DND-41 (cell line): ENCODE measurements around the gene BRF1.

Source experiments
- ATAC-seq: fragments of 200-7000 bp; cut with Tn5 transposase; 3 replicates; pipeline ENCODE4 v1.9.1; 2021; ENCODE audit warnings: low read depth; ENCODE audit not compliant: insufficient read depth
- DNase-seq: peaks from one replicate; pipeline ENCODE4 v3.0.0-alpha.2; 2020
- H2AFZ ChIP-seq: 2 replicates; pipeline ENCODE4 v1.6.0; 2012; ENCODE audit warnings: low read depth, low read length
- H3K27ac ChIP-seq: 2 replicates; pipeline ENCODE4 v1.5.1; 2012; ENCODE audit warnings: low read length, inconsistent platforms
- H3K27me3 ChIP-seq: fragments of 200-600 bp; sonication (generic); 2 replicates; pipeline ENCODE4 v1.6.0; 2012; ENCODE audit warnings: low read length, mild to moderate bottlenecking, inconsistent platforms; ENCODE audit not compliant: insufficient read depth, poor library complexity
- H3K36me3 ChIP-seq: 2 replicates; pipeline ENCODE4 v1.5.1; 2012; ENCODE audit warnings: low read length, inconsistent platforms; ENCODE audit not compliant: insufficient read depth
- H3K4me1 ChIP-seq: 2 replicates; pipeline ENCODE4 v1.5.1; 2012; ENCODE audit warnings: mild to moderate bottlenecking, low read length; ENCODE audit not compliant: insufficient read depth
- H3K4me2 ChIP-seq: 2 replicates; pipeline ENCODE4 v1.6.0; 2012; ENCODE audit warnings: mild to moderate bottlenecking, moderate library complexity, low read length, inconsistent platforms; ENCODE audit not compliant: insufficient read depth
- H3K4me3 ChIP-seq, 2 experiments: fragments of 200-600 bp in 1 of 2; shearing (Covaris generic) in 1 of 2; 2 replicates each; pipeline ENCODE4 v1.5.1; 2012 to 2016; ENCODE audit warnings: inconsistent platforms in 2 of 2, low read length in 2 of 2, mild to moderate bottlenecking in 2 of 2, low read depth in 1 of 2, moderate library complexity in 1 of 2
- H3K79me2 ChIP-seq: 2 replicates; pipeline ENCODE4 v1.6.0; 2012; ENCODE audit warnings: low read length, inconsistent platforms; ENCODE audit not compliant: insufficient read depth
- H3K9ac ChIP-seq: 2 replicates; pipeline ENCODE4 v1.6.0; 2012; ENCODE audit warnings: low read depth, mild to moderate bottlenecking, inconsistent platforms, low read length, moderate library complexity
- H3K9me3 ChIP-seq: 2 replicates; pipeline ENCODE4 v1.5.1; 2012; ENCODE audit warnings: low read length, moderate library complexity, mild to moderate bottlenecking, inconsistent platforms; ENCODE audit not compliant: insufficient read depth, severe bottlenecking
- H4K20me1 ChIP-seq: 2 replicates; pipeline ENCODE4 v1.6.0; 2012; ENCODE audit warnings: low read length; ENCODE audit not compliant: insufficient read depth
- EZH2 ChIP-seq: IDR thresholded peaks from 3 replicates; pipeline ENCODE4 v1.6.1; 2012; ENCODE audit warnings: borderline replicate concordance, low read depth, mild to moderate bottlenecking, moderate library complexity, low read length, inconsistent platforms; ENCODE audit not compliant: severe bottlenecking
- TF ChIP-seq, protein P1 (sequence below): IDR thresholded peaks from 2 replicates; pipeline ENCODE4 v1.5.1; 2012; ENCODE audit warnings: borderline replicate concordance, low read length, moderate library complexity, mild to moderate bottlenecking; ENCODE audit not compliant: poor library complexity, severe bottlenecking; ENCODE audit errors: extremely low read depth

BRF1 gene

DNA sequence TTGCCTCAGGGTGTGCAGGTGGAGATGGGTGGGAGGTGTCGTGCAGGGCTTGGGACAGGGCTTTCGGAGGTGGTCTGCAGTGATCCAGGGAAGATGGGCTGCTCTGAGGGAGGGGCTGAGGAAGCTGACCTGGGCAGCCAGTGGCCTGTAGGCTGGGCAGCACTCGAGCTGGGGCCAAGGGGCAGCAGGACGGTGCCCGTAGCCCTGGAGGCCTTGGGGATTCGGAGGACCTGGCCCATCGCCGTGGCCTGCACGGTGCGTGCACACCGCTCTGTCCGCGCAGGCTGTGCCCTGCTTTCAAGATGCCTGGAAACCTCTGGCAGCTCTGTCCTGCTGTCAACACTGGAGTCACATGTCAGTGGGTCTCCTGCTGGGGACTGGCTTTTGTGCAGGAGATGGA lies 22.9 kb upstream of the BRF1 start:
- TF ChIP-seq, protein P1, sequence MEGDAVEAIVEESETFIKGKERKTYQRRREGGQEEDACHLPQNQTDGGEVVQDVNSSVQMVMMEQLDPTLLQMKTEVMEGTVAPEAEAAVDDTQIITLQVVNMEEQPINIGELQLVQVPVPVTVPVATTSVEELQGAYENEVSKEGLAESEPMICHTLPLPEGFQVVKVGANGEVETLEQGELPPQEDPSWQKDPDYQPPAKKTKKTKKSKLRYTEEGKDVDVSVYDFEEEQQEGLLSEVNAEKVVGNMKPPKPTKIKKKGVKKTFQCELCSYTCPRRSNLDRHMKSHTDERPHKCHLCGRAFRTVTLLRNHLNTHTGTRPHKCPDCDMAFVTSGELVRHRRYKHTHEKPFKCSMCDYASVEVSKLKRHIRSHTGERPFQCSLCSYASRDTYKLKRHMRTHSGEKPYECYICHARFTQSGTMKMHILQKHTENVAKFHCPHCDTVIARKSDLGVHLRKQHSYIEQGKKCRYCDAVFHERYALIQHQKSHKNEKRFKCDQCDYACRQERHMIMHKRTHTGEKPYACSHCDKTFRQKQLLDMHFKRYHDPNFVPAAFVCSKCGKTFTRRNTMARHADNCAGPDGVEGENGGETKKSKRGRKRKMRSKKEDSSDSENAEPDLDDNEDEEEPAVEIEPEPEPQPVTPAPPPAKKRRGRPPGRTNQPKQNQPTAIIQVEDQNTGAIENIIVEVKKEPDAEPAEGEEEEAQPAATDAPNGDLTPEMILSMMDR, result no peak
- TF ChIP-seq EZH2, result no peak
- H3K36me3 ChIP-seq, result 0 out of 2 replicates have a peak, but pooled peaks cover 10% of the 10 kb centered on the region
- H2AFZ ChIP-seq, result no peak overlapping the region
- H3K4me2 ChIP-seq, result no peak overlapping the region
- H3K27me3 ChIP-seq, result no peaks in the 10 kb centered on the region
- no peak for DNase-seq
- no peaks in the 10 kb centered on the region for H3K9me3 ChIP-seq
- peaks cover 77% of the 10 kb centered on the region for H4K20me1 ChIP-seq
- no peaks in the 10 kb centered on the region for H3K4me1 ChIP-seq
- H3K27ac ChIP-seq, result no peak overlapping the region
- ATAC-seq, result no peak
- H3K4me3 ChIP-seq, result no peak overlapping the region
- no peak overlapping the region for H3K9ac ChIP-seq
- peaks cover 88% of the 10 kb centered on the region for H3K79me2 ChIP-seq

DNA sequence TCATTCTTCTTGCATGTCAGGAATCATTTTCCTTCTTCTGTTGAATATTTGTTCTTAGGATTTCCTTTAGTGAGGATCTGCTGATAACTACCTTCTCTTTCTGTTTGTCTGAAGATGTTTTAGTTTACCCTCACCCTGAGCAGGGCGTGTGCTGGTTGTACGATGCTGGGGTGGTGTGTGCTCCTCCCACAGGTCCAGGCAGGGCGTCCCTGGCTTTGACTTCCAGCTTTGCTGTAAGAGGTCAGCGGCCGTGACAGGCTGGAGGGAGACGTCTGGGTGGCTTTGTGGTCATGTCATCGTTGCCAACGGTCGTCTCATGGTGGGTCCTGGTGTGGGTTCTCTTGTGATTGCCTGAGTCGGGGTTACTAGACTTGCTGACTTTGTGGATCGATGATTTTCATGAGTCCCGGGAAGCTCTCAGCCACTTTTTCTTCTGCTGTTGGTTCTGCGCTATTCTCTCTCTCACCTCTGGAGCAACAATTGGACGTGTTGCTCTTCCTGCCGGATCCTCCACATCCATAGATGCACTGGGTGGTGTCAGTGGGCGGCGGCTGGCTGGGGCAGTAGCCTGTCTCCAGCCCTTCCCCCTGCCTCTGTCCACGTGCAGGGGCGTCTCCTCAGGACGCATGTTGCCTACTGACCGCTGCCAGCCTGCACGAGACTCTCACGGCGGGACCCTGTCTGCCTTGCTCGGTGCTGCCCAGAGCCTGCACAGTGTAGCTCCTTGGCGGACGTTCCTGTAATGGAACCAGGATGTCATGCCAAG lies 22.2 kb upstream of the BRF1 start:
- no peak for DNase-seq
- H3K79me2 ChIP-seq, result peaks cover 87% of the 10 kb centered on the region
- H2AFZ ChIP-seq, result no peak overlapping the region

DNA sequence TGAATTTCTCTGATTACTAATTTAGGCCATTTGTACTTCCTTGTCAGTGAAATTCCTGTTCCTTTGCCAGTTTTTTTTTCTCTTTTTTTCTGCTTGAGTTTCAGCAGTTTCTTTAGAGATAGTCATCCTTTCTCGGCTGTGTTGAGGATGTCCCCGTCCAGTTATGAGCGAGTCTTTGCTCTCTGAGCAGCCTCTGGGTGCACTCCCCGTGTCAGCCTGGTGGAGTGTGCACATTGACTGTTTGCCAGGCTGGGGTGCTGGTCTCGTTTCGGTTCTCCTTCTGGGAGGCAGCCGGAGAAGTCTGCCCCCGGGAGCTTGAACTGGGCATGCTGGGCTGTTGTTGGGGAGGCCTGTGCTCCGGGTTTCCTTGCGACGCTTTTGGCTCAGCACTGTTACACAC lies 16.7 kb upstream of the BRF1 start:
- H3K79me2 ChIP-seq, result peaks cover 67% of the 10 kb centered on the region
- TF ChIP-seq, protein P1, result no peak
- no peak for TF ChIP-seq EZH2
- H3K4me1 ChIP-seq, result peaks cover 33% of the 10 kb centered on the region
- H3K36me3 ChIP-seq, result no peaks in the 10 kb centered on the region
- H4K20me1 ChIP-seq, result peaks cover 48% of the 10 kb centered on the region
- ATAC-seq (no peak), DNase-seq (no peak)
- no peak overlapping the region for H3K9ac ChIP-seq
- no peaks in the 10 kb centered on the region for H3K27me3 ChIP-seq
- H2AFZ ChIP-seq, result no peak overlapping the region
- H3K4me3 ChIP-seq, result no peak overlapping the region
- peak overlapping the region; percentile 84; the same call in 1 of the 2 replicates for H3K4me2 ChIP-seq
- no peak overlapping the region for H3K27ac ChIP-seq
- H3K9me3 ChIP-seq, result no peaks in the 10 kb centered on the region

More for the DNA sequence above, 22.2 kb upstream of the BRF1 start:
- no peak for ATAC-seq
- Histone ChIP-seq H4K20me1 (peaks cover 73% of the 10 kb centered on the region), H3K9me3 (no peaks in the 10 kb centered on the region), H3K9ac (no peak overlapping the region), H3K36me3 (0 out of 2 replicates have a peak, but pooled peaks cover 10% of the 10 kb centered on the region), H3K27ac (no peak overlapping the region), H3K4me2 (no peak overlapping the region), H3K4me1 (no peaks in the 10 kb centered on the region), H3K27me3 (no peaks in the 10 kb centered on the region), H3K4me3 (no peak overlapping the region)
- TF ChIP-seq, protein P1, result no peak
- TF ChIP-seq EZH2, result no peak
